Neural cell (in vitro differentiated cells): ENCODE data around the gene ZMYM2. TPM values are rescaled to one million over a fixed set of nuclear protein-coding genes. Genes with fewer than 3 reads are reported as not detected.

Experiments
- H2AFZ ChIP-seq: fragments of 200-600, 300-800 bp; sonication (generic), shearing (Covaris generic); 2 replicates; pipeline ENCODE4 v1.6.0; 2014; ENCODE audit warnings: low read depth, mild to moderate bottlenecking, antibody characterized with exemption, low read length, moderate library complexity
- H3F3A ChIP-seq: fragments of 200-600 bp; shearing (Covaris generic); 2 replicates; pipeline ENCODE4 v1.6.1; 2016; ENCODE audit warnings: mild to moderate bottlenecking, moderate library complexity, mixed read lengths, antibody characterized with exemption, low read length; ENCODE audit not compliant: insufficient read depth, poor library complexity, severe bottlenecking
- H3K27ac ChIP-seq: fragments of 200-600, 300-800 bp; sonication (generic), shearing (Covaris generic); 2 replicates; pipeline ENCODE4 v1.5.1; 2014; ENCODE audit warnings: mild to moderate bottlenecking, low read length, moderate library complexity
- H3K27me3 ChIP-seq: fragments of 300-800, 200-600 bp; sonication (generic), shearing (Covaris generic); 2 replicates; pipeline ENCODE4 v1.6.0; 2014; ENCODE audit warnings: mild to moderate bottlenecking, low read depth, low read length, moderate library complexity; ENCODE audit not compliant: insufficient read depth
- H3K36me3 ChIP-seq: fragments of 300-800, 200-600 bp; sonication (generic), shearing (Covaris generic); 2 replicates; pipeline ENCODE4 v1.5.1; 2014; ENCODE audit warnings: mild to moderate bottlenecking, antibody characterized with exemption, low read length, moderate library complexity; ENCODE audit not compliant: insufficient read depth
- H3K4me2 ChIP-seq: fragments of 300-800, 200-600 bp; sonication (generic), shearing (Covaris generic); 2 replicates; pipeline ENCODE4 v1.6.0; 2014; ENCODE audit warnings: mild to moderate bottlenecking, low read length
- H3K4me3 ChIP-seq: fragments of 300-800, 200-600 bp; sonication (generic), shearing (Covaris generic); 2 replicates; pipeline ENCODE4 v1.5.1; 2014; ENCODE audit warnings: mild to moderate bottlenecking, low read length, moderate library complexity
- H3K79me2 ChIP-seq: fragments of 200-600 bp; shearing (Covaris generic); replicated peaks from 2 replicates; pipeline ENCODE4 v1.6.0; 2014; ENCODE audit warnings: mild to moderate bottlenecking, low read length, moderate library complexity; ENCODE audit not compliant: insufficient read depth
- H3K9ac ChIP-seq: fragments of 300-800, 200-600 bp; sonication (generic), shearing (Covaris generic); 2 replicates; pipeline ENCODE4 v1.6.1; 2016; ENCODE audit warnings: mild to moderate bottlenecking, low read length, mixed read lengths
- H3K9me2 ChIP-seq: fragments of 200-600 bp; shearing (Covaris generic); 2 replicates; pipeline ENCODE4 v1.6.1; 2016; ENCODE audit warnings: mild to moderate bottlenecking, low read length, mixed read lengths; ENCODE audit not compliant: insufficient read depth
- H3K9me3 ChIP-seq: fragments of 200-600, 300-800 bp; sonication (generic), shearing (Covaris generic); 2 replicates; pipeline ENCODE4 v1.6.1; 2016; ENCODE audit warnings: mild to moderate bottlenecking, mixed run types, low read length, moderate library complexity, mixed read lengths
- H4K20me1 ChIP-seq: fragments of 200-600 bp; shearing (Covaris generic); 2 replicates; pipeline ENCODE4 v1.6.1; 2016; ENCODE audit warnings: mild to moderate bottlenecking, mixed run types; ENCODE audit not compliant: insufficient read depth
- EP300 ChIP-seq: fragments of 450-650 bp; conservative IDR thresholded peaks from 2 replicates; pipeline ENCODE4 v1.6.1; 2014; ENCODE audit warnings: antibody characterized with exemption, mild to moderate bottlenecking, moderate library complexity; ENCODE audit not compliant: poor library complexity, severe bottlenecking
- EZH2 ChIP-seq: fragments of 200-600, 300-800 bp; shearing (Covaris generic), sonication (generic); IDR thresholded peaks from 2 replicates; pipeline ENCODE4 v1.6.1; 2014; ENCODE audit warnings: antibody characterized with exemption, low read length, borderline replicate concordance, mild to moderate bottlenecking; ENCODE audit not compliant: insufficient read depth, poor library complexity, severe bottlenecking
- MXI1 ChIP-seq: fragments of 450-650 bp; conservative IDR thresholded peaks from 2 replicates; pipeline ENCODE4 v1.6.1; 2014; ENCODE audit warnings: antibody characterized with exemption, mild to moderate bottlenecking; ENCODE audit not compliant: poor library complexity, severe bottlenecking
- POLR2AphosphoS5 ChIP-seq: IDR thresholded peaks from 2 replicates; pipeline ENCODE4 v1.6.1; 2012
- RAD21 ChIP-seq: fragments of 450-650 bp; conservative IDR thresholded peaks from 2 replicates; pipeline ENCODE4 v1.6.1; 2014; ENCODE audit warnings: antibody characterized with exemption, mild to moderate bottlenecking, moderate library complexity
- SMC3 ChIP-seq: fragments of 450-650 bp; conservative IDR thresholded peaks from 2 replicates; pipeline ENCODE4 v1.6.1; 2014; ENCODE audit warnings: antibody characterized with exemption, mild to moderate bottlenecking, moderate library complexity; ENCODE audit not compliant: poor library complexity
- TAF1 ChIP-seq: IDR thresholded peaks from 2 replicates; pipeline ENCODE4 v1.6.1; 2012; ENCODE audit warnings: low read depth
- polyA plus RNA-seq: library from polyadenylated mRNA; depleted of rRNA; stranded (reverse); fragments of >200 nt; gene quantifications from 2 replicates; pipeline ENCODE4 v1.2.3, GENCODE V29; 2014
- TF ChIP-seq, protein P1 (sequence below): IDR thresholded peaks from 2 replicates; pipeline ENCODE4 v1.6.1; 2012; ENCODE audit warnings: borderline replicate concordance
- TF ChIP-seq, protein P2 (sequence below): fragments of 450-650 bp; IDR thresholded peaks from 2 replicates; pipeline ENCODE4 v1.5.1; 2014; ENCODE audit warnings: antibody characterized with exemption, mild to moderate bottlenecking, moderate library complexity; ENCODE audit not compliant: poor library complexity, severe bottlenecking

Gene ZMYM2
- polyA plus RNA-seq, 1 donor from 2014 or later: 92.2 TPM

DNA sequence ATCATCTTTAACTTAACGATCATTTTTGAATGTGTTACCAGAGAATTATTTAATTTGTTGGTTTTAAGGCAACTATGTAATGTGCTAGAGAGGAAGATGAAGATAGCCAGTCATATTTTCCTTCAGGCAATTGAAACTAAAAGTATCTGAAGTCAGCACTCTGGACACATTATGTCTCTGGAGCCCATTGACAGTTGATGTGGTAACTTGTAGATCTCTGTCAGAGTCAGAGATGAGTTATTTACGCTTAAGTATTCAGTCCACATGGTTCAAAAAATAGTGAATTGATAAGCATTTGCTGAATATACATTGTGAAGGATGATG is 2.1 kb downstream of the ZMYM2 start:
- peak overlapping the region; percentile 98 for H3K9ac ChIP-seq
- TF ChIP-seq, protein P1, sequence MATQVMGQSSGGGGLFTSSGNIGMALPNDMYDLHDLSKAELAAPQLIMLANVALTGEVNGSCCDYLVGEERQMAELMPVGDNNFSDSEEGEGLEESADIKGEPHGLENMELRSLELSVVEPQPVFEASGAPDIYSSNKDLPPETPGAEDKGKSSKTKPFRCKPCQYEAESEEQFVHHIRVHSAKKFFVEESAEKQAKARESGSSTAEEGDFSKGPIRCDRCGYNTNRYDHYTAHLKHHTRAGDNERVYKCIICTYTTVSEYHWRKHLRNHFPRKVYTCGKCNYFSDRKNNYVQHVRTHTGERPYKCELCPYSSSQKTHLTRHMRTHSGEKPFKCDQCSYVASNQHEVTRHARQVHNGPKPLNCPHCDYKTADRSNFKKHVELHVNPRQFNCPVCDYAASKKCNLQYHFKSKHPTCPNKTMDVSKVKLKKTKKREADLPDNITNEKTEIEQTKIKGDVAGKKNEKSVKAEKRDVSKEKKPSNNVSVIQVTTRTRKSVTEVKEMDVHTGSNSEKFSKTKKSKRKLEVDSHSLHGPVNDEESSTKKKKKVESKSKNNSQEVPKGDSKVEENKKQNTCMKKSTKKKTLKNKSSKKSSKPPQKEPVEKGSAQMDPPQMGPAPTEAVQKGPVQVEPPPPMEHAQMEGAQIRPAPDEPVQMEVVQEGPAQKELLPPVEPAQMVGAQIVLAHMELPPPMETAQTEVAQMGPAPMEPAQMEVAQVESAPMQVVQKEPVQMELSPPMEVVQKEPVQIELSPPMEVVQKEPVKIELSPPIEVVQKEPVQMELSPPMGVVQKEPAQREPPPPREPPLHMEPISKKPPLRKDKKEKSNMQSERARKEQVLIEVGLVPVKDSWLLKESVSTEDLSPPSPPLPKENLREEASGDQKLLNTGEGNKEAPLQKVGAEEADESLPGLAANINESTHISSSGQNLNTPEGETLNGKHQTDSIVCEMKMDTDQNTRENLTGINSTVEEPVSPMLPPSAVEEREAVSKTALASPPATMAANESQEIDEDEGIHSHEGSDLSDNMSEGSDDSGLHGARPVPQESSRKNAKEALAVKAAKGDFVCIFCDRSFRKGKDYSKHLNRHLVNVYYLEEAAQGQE: no peak
- TF ChIP-seq, protein P2, sequence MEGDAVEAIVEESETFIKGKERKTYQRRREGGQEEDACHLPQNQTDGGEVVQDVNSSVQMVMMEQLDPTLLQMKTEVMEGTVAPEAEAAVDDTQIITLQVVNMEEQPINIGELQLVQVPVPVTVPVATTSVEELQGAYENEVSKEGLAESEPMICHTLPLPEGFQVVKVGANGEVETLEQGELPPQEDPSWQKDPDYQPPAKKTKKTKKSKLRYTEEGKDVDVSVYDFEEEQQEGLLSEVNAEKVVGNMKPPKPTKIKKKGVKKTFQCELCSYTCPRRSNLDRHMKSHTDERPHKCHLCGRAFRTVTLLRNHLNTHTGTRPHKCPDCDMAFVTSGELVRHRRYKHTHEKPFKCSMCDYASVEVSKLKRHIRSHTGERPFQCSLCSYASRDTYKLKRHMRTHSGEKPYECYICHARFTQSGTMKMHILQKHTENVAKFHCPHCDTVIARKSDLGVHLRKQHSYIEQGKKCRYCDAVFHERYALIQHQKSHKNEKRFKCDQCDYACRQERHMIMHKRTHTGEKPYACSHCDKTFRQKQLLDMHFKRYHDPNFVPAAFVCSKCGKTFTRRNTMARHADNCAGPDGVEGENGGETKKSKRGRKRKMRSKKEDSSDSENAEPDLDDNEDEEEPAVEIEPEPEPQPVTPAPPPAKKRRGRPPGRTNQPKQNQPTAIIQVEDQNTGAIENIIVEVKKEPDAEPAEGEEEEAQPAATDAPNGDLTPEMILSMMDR: no peak
- no peak for TF ChIP-seq MXI1
- TF ChIP-seq POLR2AphosphoS5: no peak
- no peak for TF ChIP-seq TAF1
- TF ChIP-seq EZH2: no peak
- no peak for TF ChIP-seq SMC3
- TF ChIP-seq EP300: no peak
- no peak for TF ChIP-seq RAD21

DNA sequence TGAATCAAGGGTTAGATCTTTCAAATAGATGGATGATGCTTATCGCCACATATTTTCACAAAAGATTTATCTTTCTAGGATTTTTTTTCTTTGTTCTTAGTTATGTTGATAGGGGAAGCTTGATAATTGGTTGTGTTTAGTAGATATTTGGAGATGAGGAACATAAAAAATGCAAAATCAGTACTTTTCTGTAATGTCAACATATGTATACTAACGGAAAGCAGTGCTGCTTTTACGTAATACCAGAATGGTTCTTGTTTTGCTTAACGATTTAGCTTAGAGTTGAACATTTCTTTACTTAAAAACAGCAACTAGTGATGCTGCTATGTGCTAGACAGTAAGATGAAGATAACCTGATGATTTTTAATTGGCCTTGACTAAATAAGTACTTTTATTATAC is 3.0 kb downstream of the ZMYM2 start:
- H3K4me2 ChIP-seq: peak overlapping the region; percentile 83
- H4K20me1 ChIP-seq: peaks cover 19% of the 10 kb centered on the region
- H3K9me3 ChIP-seq: no peaks in the 10 kb centered on the region
- peaks cover 6% of the 10 kb centered on the region for H3K36me3 ChIP-seq
- H3K9me2 ChIP-seq: no peaks in the 10 kb centered on the region
- no peak overlapping the region for H3K27ac ChIP-seq
- H3F3A ChIP-seq: peaks cover 3% of the 10 kb centered on the region
- no peak for TF ChIP-seq MXI1
- TF ChIP-seq, protein P1: no peak
- H3K9ac ChIP-seq: no peak overlapping the region
- H3K27me3 ChIP-seq: no peaks in the 10 kb centered on the region
- peaks cover 61% of the 10 kb centered on the region for H3K79me2 ChIP-seq
- peak overlapping the region; percentile 88 for H3K4me3 ChIP-seq
- H2AFZ ChIP-seq: no peak overlapping the region

More for the DNA sequence above, 2.1 kb downstream of the ZMYM2 start:
- peaks cover 5% of the 10 kb centered on the region for H3K9me3 ChIP-seq
- no peak overlapping the region for H3K27ac ChIP-seq
- peaks cover 6% of the 10 kb centered on the region for H3K36me3 ChIP-seq
- no peaks in the 10 kb centered on the region for H3K9me2 ChIP-seq
- peaks cover 3% of the 10 kb centered on the region for H3F3A ChIP-seq
- peaks cover 19% of the 10 kb centered on the region for H4K20me1 ChIP-seq
- H3K4me2 ChIP-seq: peak overlapping the region; percentile 83
- no peaks in the 10 kb centered on the region for H3K27me3 ChIP-seq
- no peak overlapping the region for H2AFZ ChIP-seq
- H3K4me3 ChIP-seq: peak overlapping the region; percentile 88
- H3K79me2 ChIP-seq: peaks cover 52% of the 10 kb centered on the region
